ENCODE data around the gene NOTCH1. TPM values are rescaled to one million over a fixed set of nuclear protein-coding genes. Genes with fewer than 3 reads are reported as not detected.

The NOTCH1 gene
- total RNA-seq, 2 experiments from 2014 or later, result 17.6 to 17.9 TPM

GRCh38 chr9:136453326-136453725 is 92.5 kb downstream of the NOTCH1 start:
- intact Hi-C loops (cut with micrococcal nuclease; ENCODE audit: unreplicated experiment), result no loop called here
- ChIA-PET CTCF (ENCODE audit: unreplicated experiment) (no interaction called here), POLR2A (interaction anchor here (0.7 kb wide), 1 partner anchor 297 kb away, joined by 4 read pairs; no protein-coding TSS in a partner anchor)
- no peaks in the 10 kb centered on the region for H3K9me2 ChIP-seq (ENCODE audit: insufficient read depth, low read length)
- DNase-seq (ENCODE audit: low spot score), result no peak
- H2AFZ ChIP-seq (ENCODE audit: low read length), result no peak overlapping the region
- no peaks in the 10 kb centered on the region for H3K79me2 ChIP-seq (ENCODE audit: insufficient read depth, low read depth, low read length)
- no peak overlapping the region for H3K4me3 ChIP-seq (ENCODE audit: low read depth, low read length, poor library complexity, severe bottlenecking)
- TF ChIP-seq EZH2phosphoT487 (IDR thresholded peaks at IDR 0.05; ENCODE audit: borderline replicate concordance, low read depth, low read length), result no peak
- no peaks in the 10 kb centered on the region for H4K20me1 ChIP-seq (ENCODE audit: insufficient read depth, low read length)
- no peak overlapping the region for H3K27ac ChIP-seq (ENCODE audit: low read depth, low read length, poor library complexity, severe bottlenecking)
- H3K4me2 ChIP-seq (ENCODE audit: low read length), result no peak overlapping the region
- peaks cover 87% of the 10 kb centered on the region for H3K36me3 ChIP-seq (ENCODE audit: insufficient read depth, low read length)
- BruUV-seq (replicated peaks), result no TSS peak
- no peaks in the 10 kb centered on the region for H3K4me1 ChIP-seq (ENCODE audit: insufficient read depth, low read length, poor library complexity, severe bottlenecking)
- H3K9me3 ChIP-seq (ENCODE audit: low read length), result no peaks in the 10 kb centered on the region

- H3K27ac ChIP-seq (ENCODE audit: low read depth, low read length, poor library complexity, severe bottlenecking), result no peak overlapping the region
- H2AFZ ChIP-seq (ENCODE audit: low read length), result no peak overlapping the region
- H3K9me2 ChIP-seq (ENCODE audit: insufficient read depth, low read length), result no peaks in the 10 kb centered on the region
- H3K4me2 ChIP-seq (ENCODE audit: low read length), result no peak overlapping the region
- H4K20me1 ChIP-seq (ENCODE audit: insufficient read depth, low read length), result no peaks in the 10 kb centered on the region
- no peak for DNase-seq (ENCODE audit: low spot score)
- no peak for TF ChIP-seq EZH2phosphoT487 (IDR thresholded peaks at IDR 0.05; ENCODE audit: borderline replicate concordance, low read depth, low read length)
- TF ChIP-seq CTCF (conservative IDR thresholded peaks at IDR 0.05; ENCODE audit: low read length), result 0 out of 2 replicates have a peak, but pooled peaks have one; percentile 10
- peaks cover 86% of the 10 kb centered on the region for H3K36me3 ChIP-seq (ENCODE audit: insufficient read depth, low read length)
- H3K9me3 ChIP-seq (ENCODE audit: low read length), result no peaks in the 10 kb centered on the region
- intact Hi-C loops (cut with micrococcal nuclease; ENCODE audit: unreplicated experiment), result no loop called here
- CTCF ChIA-PET (ENCODE audit: unreplicated experiment), result no interaction called here
- POLR2A ChIA-PET, result no interaction called here
- H3K79me2 ChIP-seq (ENCODE audit: insufficient read depth, low read depth, low read length), result no peaks in the 10 kb centered on the region
- no TSS peak for BruUV-seq (replicated peaks)
- H3K4me3 ChIP-seq (ENCODE audit: low read depth, low read length, poor library complexity, severe bottlenecking), result no peak overlapping the region
- no peaks in the 10 kb centered on the region for H3K4me1 ChIP-seq (ENCODE audit: insufficient read depth, low read length, poor library complexity, severe bottlenecking)
Measured at GRCh38 chr9:136451221-136451877, 94.5 kb downstream of the NOTCH1 start.

- Histone ChIP-seq H3K36me3 (ENCODE audit: insufficient read depth, low read length) (peaks cover 86% of the 10 kb centered on the region), H3K9me3 (ENCODE audit: low read length) (no peaks in the 10 kb centered on the region), H3K4me2 (ENCODE audit: low read length) (no peak overlapping the region), H3K27ac (ENCODE audit: low read depth, low read length, poor library complexity, severe bottlenecking) (no peak overlapping the region), H3K4me3 (ENCODE audit: low read depth, low read length, poor library complexity, severe bottlenecking) (no peak overlapping the region), H3K79me2 (ENCODE audit: insufficient read depth, low read depth, low read length) (no peaks in the 10 kb centered on the region), H4K20me1 (ENCODE audit: insufficient read depth, low read length) (no peaks in the 10 kb centered on the region), H2AFZ (ENCODE audit: low read length) (no peak overlapping the region), H3K9me2 (ENCODE audit: insufficient read depth, low read length) (no peaks in the 10 kb centered on the region), H3K4me1 (ENCODE audit: insufficient read depth, low read length, poor library complexity, severe bottlenecking) (no peaks in the 10 kb centered on the region)
- no peak for TF ChIP-seq EZH2phosphoT487 (IDR thresholded peaks at IDR 0.05; ENCODE audit: borderline replicate concordance, low read depth, low read length)
- no peak for TF ChIP-seq CTCF (conservative IDR thresholded peaks at IDR 0.05; ENCODE audit: low read length)
- ChIA-PET CTCF (ENCODE audit: unreplicated experiment) (no interaction called here), POLR2A (no interaction called here)
- BruUV-seq (replicated peaks), result no TSS peak
- intact Hi-C loops (cut with micrococcal nuclease; ENCODE audit: unreplicated experiment), result no loop called here
- DNase-seq (ENCODE audit: low spot score), result no peak
Measured at GRCh38 chr9:136448655-136449054, 97.2 kb downstream of the NOTCH1 start.
